Measurements from ENCODE around the gene CD4. TPM values are rescaled to one million over a fixed set of nuclear protein-coding genes. Genes with fewer than 3 reads are reported as not detected.

Gene CD4
- total RNA-seq, 4 donors from 2014 or later, result 16.4 to 65.4 (median 29.6) TPM

GRCh38 chr12:6863033-6863432, 73.7 kb downstream of the CD4 start:
- TF ChIP-seq CTCF (IDR thresholded peaks at IDR 0.05; ENCODE audit: low read depth), result no peak

- no peak for TF ChIP-seq CTCF (IDR thresholded peaks at IDR 0.05; ENCODE audit: low read depth)
These were observed 74.4 kb downstream of the CD4 start for GRCh38 chr12:6863586-6864321.

GRCh38 chr12:6866163-6866919, 77.0 kb downstream of the CD4 start:
- TF ChIP-seq CTCF (IDR thresholded peaks at IDR 0.05; ENCODE audit: low read depth), result no peak

- no peak for TF ChIP-seq CTCF (IDR thresholded peaks at IDR 0.05; ENCODE audit: low read depth)
These were observed 77.6 kb downstream of the CD4 start for GRCh38 chr12:6866920-6867412.

GRCh38 chr12:6867413-6868210, 78.3 kb downstream of the CD4 start, which contains the start of gene TPI1:
TPI1 (plus strand) TSS chr12:6867531; CDS start chr12:6867567, 36 bp downstream.
- no peak for TF ChIP-seq CTCF (IDR thresholded peaks at IDR 0.05; ENCODE audit: low read depth)

- no peak for TF ChIP-seq CTCF (IDR thresholded peaks at IDR 0.05; ENCODE audit: low read depth)
These were observed 79.1 kb downstream of the CD4 start for GRCh38 chr12:6868211-6869048.

Data from subcutaneous adipose tissue (tissue), 4 donors.